D721Med (cell line): ENCODE measurements around the gene CHCHD6.

Source experiments
- DNase-seq: peaks from one replicate; pipeline ENCODE4 v3.0.0; 2011; ENCODE audit warnings: low spot score; ENCODE audit not compliant: insufficient read length
- FAIRE-seq: peaks from 2 replicates; lab custom pipeline; 2011; peaks lifted over from hg19 to GRCh38; lab: Jason Lieb, UNC
- TF ChIP-seq, protein P1 (sequence below): IDR thresholded peaks from 2 replicates; pipeline ENCODE4 v1.5.1; 2012; ENCODE audit warnings: mild to moderate bottlenecking, control low read depth; ENCODE audit not compliant: insufficient read depth; ENCODE audit errors: missing control alignments

Gene CHCHD6

DNA sequence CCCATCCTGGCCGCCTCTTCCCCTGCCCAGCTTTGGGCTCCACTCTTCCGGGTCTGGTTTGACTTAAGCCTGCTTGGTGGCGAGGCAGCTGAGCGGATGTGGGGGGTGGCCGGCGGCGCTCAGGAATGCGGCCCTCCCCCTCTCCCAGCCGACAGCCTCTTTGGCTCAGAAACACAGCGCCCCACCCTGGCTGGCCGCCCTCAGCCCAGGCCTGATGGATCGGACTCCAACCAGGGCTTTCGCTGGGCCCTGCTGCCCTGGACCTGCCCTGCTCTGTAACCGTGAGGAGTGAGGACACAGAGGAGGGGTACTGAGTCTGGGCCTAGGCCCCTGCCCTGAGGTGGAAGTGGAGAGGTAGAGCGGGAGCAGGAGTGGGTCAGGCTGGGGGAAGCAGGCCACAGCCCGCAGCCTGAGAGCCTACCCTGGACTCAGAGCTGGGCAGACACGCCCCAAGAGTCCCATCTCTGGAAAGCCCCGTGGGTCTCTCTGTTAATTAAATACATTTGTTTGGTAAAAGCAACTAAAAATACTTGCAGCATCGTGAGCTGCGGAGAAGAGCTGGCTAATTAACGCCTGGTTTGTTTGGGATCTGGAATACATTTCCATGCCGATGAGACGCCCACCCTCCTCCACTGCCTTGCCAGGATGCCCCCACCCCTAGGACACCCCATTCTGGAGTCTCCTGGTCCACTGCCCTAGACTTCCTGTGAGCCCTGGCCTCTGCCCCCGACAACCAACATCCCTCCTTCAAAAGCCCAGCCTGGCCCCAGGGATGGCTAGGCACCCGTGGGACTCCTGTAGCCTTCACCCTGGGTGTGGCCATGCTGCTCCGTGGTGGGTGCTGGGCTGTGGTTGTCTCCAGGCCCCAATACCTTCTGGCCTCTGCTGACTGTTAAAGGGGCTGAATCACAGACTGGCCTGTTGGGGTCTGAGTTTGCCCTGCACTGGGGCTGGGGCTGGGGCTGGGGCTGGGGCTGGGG is 298.4 kb downstream of the CHCHD6 start:
- DNase-seq, result no peak
- TF ChIP-seq, protein P1, sequence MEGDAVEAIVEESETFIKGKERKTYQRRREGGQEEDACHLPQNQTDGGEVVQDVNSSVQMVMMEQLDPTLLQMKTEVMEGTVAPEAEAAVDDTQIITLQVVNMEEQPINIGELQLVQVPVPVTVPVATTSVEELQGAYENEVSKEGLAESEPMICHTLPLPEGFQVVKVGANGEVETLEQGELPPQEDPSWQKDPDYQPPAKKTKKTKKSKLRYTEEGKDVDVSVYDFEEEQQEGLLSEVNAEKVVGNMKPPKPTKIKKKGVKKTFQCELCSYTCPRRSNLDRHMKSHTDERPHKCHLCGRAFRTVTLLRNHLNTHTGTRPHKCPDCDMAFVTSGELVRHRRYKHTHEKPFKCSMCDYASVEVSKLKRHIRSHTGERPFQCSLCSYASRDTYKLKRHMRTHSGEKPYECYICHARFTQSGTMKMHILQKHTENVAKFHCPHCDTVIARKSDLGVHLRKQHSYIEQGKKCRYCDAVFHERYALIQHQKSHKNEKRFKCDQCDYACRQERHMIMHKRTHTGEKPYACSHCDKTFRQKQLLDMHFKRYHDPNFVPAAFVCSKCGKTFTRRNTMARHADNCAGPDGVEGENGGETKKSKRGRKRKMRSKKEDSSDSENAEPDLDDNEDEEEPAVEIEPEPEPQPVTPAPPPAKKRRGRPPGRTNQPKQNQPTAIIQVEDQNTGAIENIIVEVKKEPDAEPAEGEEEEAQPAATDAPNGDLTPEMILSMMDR, result no peak
- no peak for FAIRE-seq

DNA sequence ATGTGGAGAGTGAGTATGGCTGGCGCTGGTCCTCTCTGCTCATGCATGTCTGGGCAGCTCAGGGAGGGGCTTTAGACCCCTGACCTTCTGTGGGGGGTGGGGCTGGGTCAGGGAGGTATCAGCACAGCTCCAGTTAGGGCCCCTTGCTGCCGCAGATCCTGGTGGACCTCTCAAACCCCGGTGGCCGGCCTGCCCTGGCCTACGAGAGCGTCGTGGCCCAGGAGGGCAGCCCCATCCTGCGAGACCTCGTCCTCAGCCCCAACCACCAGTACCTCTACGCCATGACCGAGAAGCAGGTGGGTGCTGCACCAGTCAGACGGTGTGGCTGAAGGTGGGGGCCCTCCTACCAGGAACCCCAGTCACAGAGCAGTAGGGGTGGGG is 299.1 kb downstream of the CHCHD6 start:
- TF ChIP-seq, protein P1, result no peak
- no peak for DNase-seq
- no peak for FAIRE-seq

DNA sequence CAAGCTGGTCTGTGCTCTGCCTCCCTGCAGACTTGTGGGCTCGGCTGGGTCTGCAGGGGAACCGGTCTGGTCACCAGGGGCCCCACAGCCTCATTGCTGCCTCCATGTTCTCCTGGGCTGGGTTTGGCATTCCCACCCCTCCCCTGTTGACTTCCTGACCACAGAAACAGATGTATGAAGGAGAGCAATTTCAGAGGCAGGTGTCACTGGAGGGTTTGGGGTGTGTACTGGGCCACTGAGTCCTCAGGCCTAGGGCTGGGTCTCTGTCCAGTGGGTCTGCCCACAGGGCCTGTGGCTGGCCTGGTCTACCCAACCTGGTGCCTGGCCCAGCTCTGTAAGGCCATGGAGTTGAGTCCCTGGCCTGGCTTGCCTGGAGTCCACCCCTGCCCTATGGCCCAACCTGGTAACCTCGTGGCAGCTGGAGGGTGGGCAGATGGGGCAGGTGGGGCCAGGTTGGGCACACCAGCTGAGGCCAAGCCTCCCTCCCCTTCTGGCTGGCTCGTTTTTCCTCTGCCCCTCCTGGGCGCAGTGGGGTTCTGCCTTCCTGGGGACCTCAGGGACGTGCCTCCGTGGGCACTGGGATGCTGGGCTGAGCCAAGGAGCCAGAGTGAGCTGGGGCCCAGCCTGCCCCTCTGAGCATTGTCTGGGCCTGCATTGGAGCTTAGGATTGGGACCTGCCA is 299.7 kb downstream of the CHCHD6 start:
- TF ChIP-seq, protein P1, result no peak
- FAIRE-seq (no peak), DNase-seq (no peak)

DNA sequence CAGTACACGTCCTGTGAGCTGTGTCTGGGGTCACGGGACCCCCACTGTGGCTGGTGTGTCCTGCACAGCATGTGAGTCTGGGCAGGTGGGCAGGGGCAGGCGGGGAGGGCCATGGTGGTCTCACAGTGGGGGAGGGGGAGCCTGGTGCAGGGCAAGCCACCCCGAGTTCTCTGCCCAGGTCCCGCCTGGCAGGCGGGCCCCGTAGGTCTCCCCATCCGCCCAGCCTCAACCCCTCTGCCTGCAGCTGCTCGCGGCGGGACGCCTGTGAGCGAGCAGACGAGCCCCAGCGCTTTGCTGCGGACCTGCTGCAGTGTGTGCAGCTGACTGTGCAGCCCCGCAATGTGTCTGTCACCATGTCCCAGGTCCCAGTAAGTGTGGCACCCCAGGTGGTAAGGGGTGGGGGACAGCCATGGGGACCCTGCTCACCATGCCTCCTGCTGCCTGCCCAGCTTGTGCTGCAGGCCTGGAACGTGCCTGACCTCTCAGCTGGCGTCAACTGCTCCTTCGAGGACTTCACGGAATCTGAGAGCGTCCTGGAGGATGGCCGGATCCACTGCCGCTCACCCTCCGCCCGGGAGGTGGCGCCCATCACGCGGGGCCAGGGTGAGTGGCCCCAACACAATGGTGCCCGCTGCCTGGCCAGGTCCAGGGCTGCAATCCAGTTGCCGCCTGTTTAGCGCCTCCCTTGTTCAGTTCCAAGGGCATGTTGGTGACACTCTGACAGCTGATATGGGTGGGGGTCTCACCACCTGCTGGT is 300.8 kb downstream of the CHCHD6 start:
- DNase-seq (no peak), FAIRE-seq (no peak)
- TF ChIP-seq, protein P1, result no peak

DNA sequence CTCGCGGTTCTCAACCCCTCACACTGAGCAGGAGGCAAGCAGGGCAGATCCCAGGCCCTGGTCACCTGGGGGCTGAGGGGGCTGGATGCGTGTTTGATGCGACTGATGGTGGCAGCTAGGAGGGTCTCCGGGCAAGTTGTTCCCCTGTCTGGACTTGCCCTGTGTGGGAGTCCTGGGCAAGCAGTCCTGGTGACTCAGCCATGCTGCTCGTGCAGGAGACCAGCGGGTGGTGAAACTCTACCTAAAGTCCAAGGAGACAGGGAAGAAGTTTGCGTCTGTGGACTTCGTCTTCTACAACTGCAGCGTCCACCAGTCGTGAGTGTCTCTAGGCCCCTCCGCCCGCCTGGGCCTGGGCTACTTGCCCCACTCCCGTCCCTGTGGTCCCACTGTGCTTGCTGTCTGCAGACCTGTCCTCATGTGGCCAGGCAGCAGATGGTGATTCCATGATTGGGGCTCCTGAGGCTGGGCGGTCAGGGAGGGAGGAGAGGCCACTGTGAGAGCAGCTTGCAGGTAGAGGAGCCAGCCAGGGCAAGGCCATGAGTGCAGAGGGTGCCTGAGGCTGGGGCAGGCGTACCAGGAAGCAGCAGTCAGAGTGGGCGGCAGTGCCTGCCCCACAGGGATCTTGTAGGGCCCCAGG is 301.9 kb downstream of the CHCHD6 start:
- DNase-seq, result no peak
- no peak for FAIRE-seq
- TF ChIP-seq, protein P1, result no peak

DNA sequence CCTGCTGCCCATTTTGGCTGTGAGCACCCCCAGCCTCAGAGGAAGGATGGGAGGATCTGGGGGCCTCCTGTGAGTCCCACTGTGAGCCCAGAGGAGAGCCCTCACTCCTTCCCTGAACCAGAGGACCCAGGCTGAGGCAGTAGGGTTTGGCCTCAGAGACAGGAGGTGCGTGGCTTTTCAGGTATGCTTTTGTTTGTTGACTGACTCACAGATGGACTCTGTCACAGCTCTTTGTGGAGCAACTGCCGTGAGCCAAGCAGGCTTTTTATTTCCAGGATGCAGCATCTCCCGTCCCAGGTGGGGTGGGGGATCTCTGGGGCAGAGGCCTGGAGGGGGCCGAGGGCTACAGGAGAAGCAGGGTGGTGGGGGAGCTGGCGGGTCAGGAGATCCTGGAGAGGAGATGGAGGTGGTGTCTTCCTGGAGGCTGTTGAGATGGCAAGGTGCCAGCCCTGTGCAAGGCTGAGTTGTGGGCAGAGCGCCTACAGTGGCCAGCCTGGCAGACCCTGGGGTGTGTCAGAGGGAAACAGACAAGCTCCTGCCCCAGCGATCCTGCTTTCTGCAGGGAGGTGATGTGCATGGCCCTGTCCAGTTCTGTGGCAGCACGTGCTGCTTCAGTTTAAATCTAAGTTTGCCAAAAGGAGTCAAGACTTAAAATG is 302.9 kb downstream of the CHCHD6 start:
- no peak for FAIRE-seq
- TF ChIP-seq, protein P1, result no peak
- no peak for DNase-seq
